NCI-H1436 (cell line): ENCODE results near the gene MRPL38.

ENCODE experiments used
- DNase-seq: peaks from one replicate; lab custom pipeline; 2025; lab: John Stamatoyannopoulos, UW

Gene MRPL38

DNA sequence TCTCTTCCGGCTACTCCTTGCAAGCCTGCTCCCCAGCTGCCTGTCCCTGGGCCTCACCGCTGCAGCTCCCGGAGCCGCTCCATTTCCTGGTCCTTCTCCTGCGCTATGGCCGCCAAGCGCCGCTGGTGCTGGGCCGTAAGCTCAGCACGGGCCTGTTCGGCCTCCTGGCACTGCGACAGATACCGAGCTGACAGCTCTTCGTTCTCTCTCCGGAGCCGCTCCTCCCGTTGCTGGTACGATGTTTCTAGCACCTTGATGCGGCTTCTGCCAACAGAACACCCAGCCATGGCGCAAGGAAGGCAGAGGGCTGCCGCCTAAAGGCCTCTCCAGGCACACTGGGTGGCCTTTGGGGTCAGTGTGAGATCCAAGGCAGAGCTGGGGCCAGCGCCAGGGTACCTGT, 14.9 kb upstream of the MRPL38 start:
- DNase-seq, result no peak

GRCh38 chr17:75917917-75918445, 13.3 kb upstream of the MRPL38 start:
- no peak for DNase-seq

DNA sequence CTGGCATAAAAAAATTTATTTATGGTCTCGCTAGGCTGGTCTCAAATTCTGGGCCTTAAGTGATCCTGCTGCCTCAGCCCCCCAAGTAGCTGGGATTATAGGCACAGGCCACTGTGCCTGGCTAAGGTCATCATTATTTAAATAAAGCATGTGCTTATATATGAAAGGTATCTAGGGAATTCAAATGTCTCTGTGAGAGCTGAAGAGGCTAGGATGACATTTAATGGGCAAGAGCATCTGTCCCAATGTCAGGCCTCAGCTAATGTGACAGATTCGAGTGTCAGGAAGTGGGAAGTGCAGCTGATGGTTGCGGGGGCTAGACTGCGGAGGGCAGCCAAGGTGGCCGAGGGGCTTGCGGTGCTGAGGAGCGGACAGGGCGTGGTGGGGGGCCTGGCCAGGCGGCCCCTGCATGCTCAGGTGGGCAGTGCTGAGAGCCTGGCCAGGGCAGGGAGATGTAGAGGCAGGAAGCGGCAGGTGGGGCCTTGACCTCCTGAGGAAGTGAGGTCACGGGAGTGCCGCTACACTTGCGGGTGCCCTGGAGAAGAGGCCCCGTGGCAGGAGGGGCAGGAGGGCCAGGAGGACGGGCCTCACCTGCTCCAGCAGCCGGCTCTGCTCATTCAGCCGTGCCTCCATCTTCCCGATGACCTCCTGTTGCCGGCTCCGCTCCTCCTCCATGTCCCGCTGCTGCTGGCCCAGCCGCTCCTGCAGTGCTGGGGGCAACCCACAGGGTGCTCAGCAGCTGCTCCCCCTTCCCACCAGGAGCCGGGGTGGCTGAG, 12.6 kb upstream of the MRPL38 start:
- DNase-seq, result no peak

- DNase-seq, result no peak
These were observed 10.6 kb upstream of the MRPL38 start for GRCh38 chr17:75915268-75915667.

GRCh38 chr17:75914643-75915267, 10.1 kb upstream of the MRPL38 start:
- no peak for DNase-seq

- no peak for DNase-seq
These were observed 9.0 kb upstream of the MRPL38 start for GRCh38 chr17:75913537-75914210.

- DNase-seq, result peak; percentile 43
These were observed 6.0 kb upstream of the MRPL38 start for GRCh38 chr17:75910699-75911098.

DNA sequence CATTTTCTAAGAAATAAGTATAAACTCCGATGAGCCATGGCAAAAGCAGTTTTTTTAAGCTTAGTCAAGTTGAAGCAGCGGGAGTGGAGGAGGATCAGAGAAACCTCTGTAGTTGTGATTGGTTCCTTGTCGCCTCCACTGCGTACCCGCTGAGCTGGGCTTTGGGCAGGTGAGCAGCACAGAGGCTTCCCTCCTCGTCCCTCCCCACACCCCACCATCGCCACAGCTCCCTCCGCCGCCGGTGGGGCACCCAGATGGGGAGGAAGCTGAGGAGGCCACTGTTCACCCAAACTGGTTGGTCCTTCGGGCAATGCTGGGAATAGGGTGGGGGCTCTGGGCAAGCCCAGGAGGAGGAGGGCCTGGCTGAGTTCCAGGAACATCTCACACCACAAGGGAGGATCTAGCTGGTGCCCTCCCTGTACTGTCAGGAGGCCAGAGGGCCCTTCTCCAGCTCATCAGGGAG, 5.2 kb upstream of the MRPL38 start:
- DNase-seq, result peak; percentile 68

GRCh38 chr17:75909051-75909811, 4.5 kb upstream of the MRPL38 start:
- peak; percentile 86 for DNase-seq

DNA sequence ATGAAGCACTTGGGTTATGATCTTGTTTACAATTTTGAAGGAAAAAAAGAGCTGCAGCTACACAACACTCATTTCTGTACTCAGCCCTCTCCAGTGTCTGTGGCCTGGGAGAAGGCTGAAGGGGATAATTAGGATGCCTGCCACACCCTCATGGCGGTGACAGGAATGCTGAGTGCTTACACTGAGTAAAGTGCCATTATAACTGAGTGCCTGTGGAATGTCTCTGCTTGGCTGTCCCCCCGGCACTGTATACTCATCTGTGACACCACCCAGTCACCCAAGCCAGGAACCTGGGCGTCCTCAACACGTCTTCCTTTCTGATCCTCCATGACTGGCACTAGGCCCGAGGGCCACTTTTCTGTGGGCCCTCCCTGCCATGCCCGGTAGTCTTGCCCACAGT, 3.5 kb upstream of the MRPL38 start:
- no peak for DNase-seq

DNA sequence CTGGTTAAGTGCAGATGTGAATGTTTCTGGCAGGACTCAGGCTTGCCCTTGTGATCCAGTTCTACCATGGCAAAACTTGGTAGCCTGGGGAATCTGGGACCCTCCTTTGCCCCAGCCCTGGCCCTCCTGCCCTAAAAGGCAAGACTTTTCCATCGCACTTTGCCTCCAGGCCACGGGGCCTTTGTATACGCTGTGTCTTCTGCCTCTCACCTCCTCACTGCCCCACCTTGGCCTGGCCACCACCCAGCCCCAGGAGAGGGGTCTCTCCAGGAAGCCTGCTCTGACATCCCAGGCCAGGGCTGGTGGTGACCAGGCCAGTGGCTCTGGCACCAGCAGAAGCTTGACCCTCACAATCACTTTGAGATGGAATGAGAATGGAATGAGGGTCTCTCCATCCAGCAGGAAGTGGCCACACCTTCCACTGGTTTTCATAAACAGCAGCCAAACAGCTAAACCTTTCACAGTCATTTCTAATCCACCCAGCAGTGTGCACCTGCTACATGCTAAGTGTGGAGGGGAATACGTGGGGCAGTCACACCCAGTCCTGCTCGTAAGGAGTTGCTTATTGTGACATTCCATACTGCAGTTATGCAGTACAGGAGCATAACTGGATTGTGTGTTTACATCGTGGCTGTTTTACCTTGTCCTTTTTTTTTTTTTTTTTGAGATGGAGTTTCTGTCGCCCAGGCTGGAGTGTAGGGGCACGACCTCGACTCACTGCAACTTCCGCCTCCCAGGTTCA, 1.6 kb upstream of the MRPL38 start:
- no peak for DNase-seq

DNA sequence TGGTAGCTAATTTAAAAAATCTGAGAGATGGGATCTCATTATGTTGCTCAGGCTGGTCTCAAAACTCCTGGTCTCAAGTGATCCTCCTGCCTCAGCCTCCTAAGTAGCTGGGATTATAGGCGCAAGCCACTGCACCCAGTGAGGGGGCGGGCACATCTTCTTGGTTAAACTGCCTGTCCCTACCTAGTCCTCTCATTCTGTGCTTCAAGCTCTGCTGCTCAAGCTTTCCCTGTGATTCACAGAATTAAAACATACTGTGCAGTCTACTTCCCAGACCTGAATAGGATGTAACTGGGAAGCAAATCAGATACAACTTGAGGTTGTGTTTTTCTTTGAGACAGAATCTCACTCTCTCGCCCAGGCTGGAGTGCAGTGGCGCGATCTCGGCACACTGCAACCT, 2.3 kb downstream of the MRPL38 start:
- no peak for DNase-seq

GRCh38 chr17:75901727-75902126, 3.0 kb downstream of the MRPL38 start:
- no peak for DNase-seq

- DNase-seq, result no peak
These were observed 3.8 kb downstream of the MRPL38 start for GRCh38 chr17:75900691-75901533.

- no peak for DNase-seq
These were observed 4.8 kb downstream of the MRPL38 start for GRCh38 chr17:75899767-75900468.

DNA sequence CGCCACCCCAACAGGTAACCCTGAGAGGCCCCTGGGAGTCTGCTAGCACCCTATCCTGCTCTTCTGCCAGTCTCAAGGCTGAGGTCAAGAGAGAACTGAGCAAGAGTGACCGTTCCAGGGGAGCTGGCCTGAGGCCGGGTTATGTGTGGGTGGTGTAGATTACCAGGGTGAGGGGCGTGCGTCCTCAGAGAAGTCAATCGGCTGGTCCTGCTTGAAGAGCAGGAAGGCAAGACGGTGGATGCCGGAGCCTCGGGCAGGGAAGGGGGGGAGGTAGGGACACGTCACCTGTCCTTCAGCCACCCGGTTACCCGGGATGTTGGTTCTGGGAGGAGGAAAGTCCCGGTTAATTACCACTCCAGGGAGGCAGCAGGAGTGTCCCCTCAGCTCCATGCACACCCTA, 5.3 kb downstream of the MRPL38 start:
- DNase-seq, result no peak

GRCh38 chr17:75898791-75899190, 5.9 kb downstream of the MRPL38 start:
- DNase-seq, result no peak

- no peak for DNase-seq
These were observed 6.6 kb downstream of the MRPL38 start for GRCh38 chr17:75898065-75898464.

DNA sequence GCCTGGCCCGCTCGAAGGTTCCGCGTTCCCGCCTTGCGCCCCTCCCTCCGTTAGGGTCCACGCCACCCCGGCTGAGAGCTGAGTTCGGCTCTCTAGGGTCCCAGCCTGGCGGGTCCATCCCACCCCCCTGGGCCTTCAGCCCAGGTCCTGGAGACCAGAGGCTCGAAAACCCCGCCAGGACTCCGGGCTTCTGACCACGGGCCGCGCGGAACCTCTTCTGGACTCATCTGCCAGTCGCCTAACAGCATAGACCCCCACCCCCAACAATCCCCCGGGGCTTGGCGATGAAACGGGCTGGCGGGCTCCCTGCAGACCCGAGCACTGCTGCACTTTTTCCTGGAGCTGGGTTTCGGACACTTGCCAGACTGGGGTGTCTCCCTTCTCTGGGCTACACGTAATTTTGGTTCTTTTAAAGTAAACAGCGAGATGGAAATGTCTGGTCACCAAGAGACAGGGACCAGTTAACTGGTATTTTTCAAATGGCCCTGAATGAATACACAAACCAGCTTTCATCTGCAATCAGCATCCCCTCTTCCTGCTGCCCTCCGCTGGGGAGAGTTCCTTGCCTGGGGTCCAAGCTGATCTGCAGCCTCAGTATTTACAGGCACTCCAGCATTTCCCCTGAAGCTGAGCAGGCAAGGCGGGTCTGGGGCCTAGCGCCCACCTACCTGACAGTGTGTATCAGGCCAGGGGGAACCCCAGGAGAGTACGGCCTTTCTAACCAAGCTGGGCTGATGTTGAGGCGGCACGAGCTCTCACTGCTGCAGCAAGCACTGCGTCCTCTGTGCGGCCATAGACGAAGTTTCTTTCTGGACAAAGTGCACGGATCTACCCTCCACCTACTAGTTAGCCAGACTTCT, 7.3 kb downstream of the MRPL38 start:
- no peak for DNase-seq
